Gastroesophageal sphincter (tissue), 4 donors: ENCODE results near the gene SCAMP5. TPM values are rescaled to one million over a fixed set of nuclear protein-coding genes. Genes with fewer than 3 reads are reported as not detected.

Source experiments
- ATAC-seq: fragments of 150-250 bp; one replicate; pipeline ENCODE4 v1.9.1; 2016; ENCODE audit warnings: mild to moderate bottlenecking, moderate library complexity
- H3K27ac ChIP-seq, 4 donors: fragments of 200-600 bp; sonication (generic) in 3 of 4; 1 replicate in 3 of 4; 2 replicates in 1 of 4; pipeline ENCODE4 v1.5.1; 2016 to 2019
- H3K27me3 ChIP-seq: fragments of 200-600 bp; sonication (generic); one replicate; pipeline ENCODE4 v1.5.1; 2019
- H3K36me3 ChIP-seq, 2 donors: fragments of 200-600 bp; sonication (generic); one replicate each; pipeline ENCODE4 v1.5.1; 2019; ENCODE audit warnings: control low read depth in 1 of 2
- H3K4me1 ChIP-seq, 3 donors: fragments of 200-600 bp; sonication (generic); 1 replicate in 2 of 3; 2 replicates in 1 of 3; pipeline ENCODE4 v1.5.1; 2016 to 2019; ENCODE audit warnings: control low read depth in 2 of 3
- H3K4me3 ChIP-seq, 2 donors: fragments of 200-600 bp; sonication (generic); one replicate each; pipeline ENCODE4 v1.5.1; 2019; ENCODE audit warnings: mild to moderate bottlenecking in 1 of 2, moderate library complexity in 1 of 2
- H3K9me3 ChIP-seq, 3 donors: fragments of 200-600 bp; sonication (generic); one replicate each; pipeline ENCODE4 v1.5.1; 2017 to 2019; ENCODE audit warnings: control low read depth in 2 of 3
- EP300 ChIP-seq: sonication (generic); formaldehyde crosslinking; IDR thresholded peaks from one replicate; pipeline ENCODE4 v1.6.1; 2017; ENCODE audit warnings: antibody characterized with exemption, mild to moderate bottlenecking
- POLR2A ChIP-seq, 2 donors: fragments of 450-650 bp; IDR thresholded peaks; one replicate each; pipeline ENCODE4 v1.6.1; 2017; ENCODE audit warnings: antibody characterized with exemption in 2 of 2, mild to moderate bottlenecking in 2 of 2, moderate library complexity in 1 of 2
- POLR2AphosphoS5 ChIP-seq: sonication (generic); formaldehyde crosslinking; IDR thresholded peaks from one replicate; pipeline ENCODE4 v1.6.1; 2017; ENCODE audit warnings: antibody characterized with exemption
- WGBS, 2 donors: methylation state at CpG; one replicate each; pipeline ENCODE4 v1.1.5; 2018; ENCODE audit warnings: low coverage in 1 of 2; 5-methylcytosine and 5-hydroxymethylcytosine counted together
- total RNA-seq, 4 donors: library from RNA; depleted of rRNA; stranded (reverse); fragments of >200 nt; gene quantifications; one replicate each; pipeline ENCODE4 v1.1.0, GENCODE V29; 2016
- TF ChIP-seq, protein P1 (sequence below), 4 experiments: fragments of 200-600 bp in 2 of 4; fragments of 450-650 bp in 2 of 4; sonication (generic) in 1 of 4; IDR thresholded peaks; one replicate each; pipeline ENCODE4 v1.5.1; 2017 to 2019; ENCODE audit warnings: antibody characterized with exemption in 4 of 4, mild to moderate bottlenecking in 2 of 4, moderate library complexity in 2 of 4

The SCAMP5 gene
- total RNA-seq, 4 donors from 2014 or later, result 2.2 to 10.1 (median 5.6) TPM

GRCh38 chr15:74955017-74955416 is 40.3 kb upstream of the SCAMP5 start:
- no peak for TF ChIP-seq EP300
- TF ChIP-seq, protein P1, sequence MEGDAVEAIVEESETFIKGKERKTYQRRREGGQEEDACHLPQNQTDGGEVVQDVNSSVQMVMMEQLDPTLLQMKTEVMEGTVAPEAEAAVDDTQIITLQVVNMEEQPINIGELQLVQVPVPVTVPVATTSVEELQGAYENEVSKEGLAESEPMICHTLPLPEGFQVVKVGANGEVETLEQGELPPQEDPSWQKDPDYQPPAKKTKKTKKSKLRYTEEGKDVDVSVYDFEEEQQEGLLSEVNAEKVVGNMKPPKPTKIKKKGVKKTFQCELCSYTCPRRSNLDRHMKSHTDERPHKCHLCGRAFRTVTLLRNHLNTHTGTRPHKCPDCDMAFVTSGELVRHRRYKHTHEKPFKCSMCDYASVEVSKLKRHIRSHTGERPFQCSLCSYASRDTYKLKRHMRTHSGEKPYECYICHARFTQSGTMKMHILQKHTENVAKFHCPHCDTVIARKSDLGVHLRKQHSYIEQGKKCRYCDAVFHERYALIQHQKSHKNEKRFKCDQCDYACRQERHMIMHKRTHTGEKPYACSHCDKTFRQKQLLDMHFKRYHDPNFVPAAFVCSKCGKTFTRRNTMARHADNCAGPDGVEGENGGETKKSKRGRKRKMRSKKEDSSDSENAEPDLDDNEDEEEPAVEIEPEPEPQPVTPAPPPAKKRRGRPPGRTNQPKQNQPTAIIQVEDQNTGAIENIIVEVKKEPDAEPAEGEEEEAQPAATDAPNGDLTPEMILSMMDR (IDR thresholded peaks at IDR 0.05), result no peak
- no peak for TF ChIP-seq POLR2A (IDR thresholded peaks at IDR 0.05)
- TF ChIP-seq POLR2AphosphoS5, result no peak
- H3K36me3 ChIP-seq, result no peaks in the 10 kb centered on the region
- no peak overlapping the region for H3K27ac ChIP-seq
- peaks cover 0 to 60% (median 25%) of the 10 kb centered on the region in 3 donors for H3K4me1 ChIP-seq
- 100% methylated on average over 2 of the region's 8 CpGs; no CpG with 5 or more reads in 1 of the 2 donors for WGBS, 2 donors
- H3K4me3 ChIP-seq, result peak overlapping the region in 1 of 2 donors; percentile 65
- H3K27me3 ChIP-seq, result peaks cover 59% of the 10 kb centered on the region
- ATAC-seq, result no peak
- no peaks in the 10 kb centered on the region for H3K9me3 ChIP-seq

DNA sequence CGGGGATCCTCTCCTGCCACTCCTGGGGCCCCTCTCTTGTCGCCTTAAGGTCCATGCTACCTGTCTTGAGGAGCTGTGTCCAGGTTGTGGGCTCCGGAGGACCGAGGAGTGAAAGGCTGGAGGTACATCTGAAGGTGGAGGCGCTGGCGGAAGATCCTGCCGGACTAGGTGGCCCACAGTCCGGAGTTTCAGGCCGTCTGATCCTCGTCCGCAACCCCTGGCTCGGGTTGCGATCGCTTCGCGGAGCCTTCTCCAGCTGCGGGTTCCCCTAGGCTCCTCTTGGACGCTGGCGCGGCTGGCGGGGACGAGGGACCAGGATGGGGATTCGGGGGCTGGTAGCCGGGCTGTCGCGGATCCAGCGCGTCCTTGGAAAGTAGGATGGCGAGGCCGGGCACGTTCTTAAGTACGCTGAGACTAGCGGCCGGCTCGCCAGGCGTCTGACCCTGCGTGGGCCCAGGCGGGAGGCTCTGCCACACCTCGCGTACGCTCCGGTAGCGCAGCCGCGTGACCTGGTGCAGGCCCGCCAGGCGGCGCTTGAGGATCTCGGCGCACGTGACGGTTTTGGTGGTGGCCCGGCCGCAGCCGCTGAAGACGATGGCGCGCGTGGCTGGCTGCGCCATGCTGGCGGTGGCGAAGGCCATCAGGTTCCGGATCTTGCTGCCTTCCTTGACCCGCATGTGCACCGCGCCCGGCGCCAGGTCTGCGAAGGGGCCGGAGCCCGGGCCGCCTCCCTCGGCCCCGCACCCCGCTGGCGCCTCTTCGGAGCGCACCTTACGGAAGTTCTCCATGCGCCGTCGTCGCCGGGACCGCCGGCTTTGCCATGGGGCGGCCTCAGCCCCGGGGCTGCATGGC is 39.3 kb upstream of the SCAMP5 start:
- Histone ChIP-seq H3K4me1 (peaks cover 0 to 57% (median 25%) of the 10 kb centered on the region in 3 donors), H3K4me3 (peak overlapping the region; percentile 23 to 65), H3K27ac (peak overlapping the region in 3 of 4 donors; percentile 67 to 78 (median 73)), H3K9me3 (no peaks in the 10 kb centered on the region), H3K36me3 (no peaks in the 10 kb centered on the region), H3K27me3 (peaks cover 68% of the 10 kb centered on the region)
- 20 to 71% methylated on average over 1 to 2 of the region's 88 CpGs for WGBS, 2 donors
- no peak for TF ChIP-seq EP300
- TF ChIP-seq, protein P1 (IDR thresholded peaks at IDR 0.05), result peak in 3 of 4 experiments; percentile 34 to 69 (median 58)
- ATAC-seq, result peak; percentile 65

- ATAC-seq, result peak; percentile 90
- no CpG with 5 or more reads among the region's 83 CpGs for WGBS, 2 donors
- no peaks in the 10 kb centered on the region for H3K36me3 ChIP-seq
- H3K4me1 ChIP-seq, result peaks cover 0 to 57% (median 25%) of the 10 kb centered on the region in 3 donors
- no peaks in the 10 kb centered on the region for H3K9me3 ChIP-seq
- H3K27ac ChIP-seq, result peak within 1 kb of the TSS in 3 of 4 donors; percentile 67 to 78 (median 73)
- TF ChIP-seq POLR2AphosphoS5 (peak; percentile 7), POLR2A (IDR thresholded peaks at IDR 0.05) (peak in 1 of 2 donors; percentile 45), EP300 (no peak)
- peak within 1 kb of the TSS; percentile 23 to 65 for H3K4me3 ChIP-seq
- H3K27me3 ChIP-seq, result peaks cover 71% of the 10 kb centered on the region
Observed at GRCh38 chr15:74956648-74957475, 38.5 kb upstream of the SCAMP5 start, which contains the start of gene RPP25. TSS of gene RPP25 (minus strand) at chr15:74956772. CDS start at chr15:74956583, 189 bp downstream.

- H3K27ac ChIP-seq, result peak overlapping the region in 3 of 4 donors; percentile 67 to 78 (median 73)
- ATAC-seq, result no peak
- H3K9me3 ChIP-seq, result no peaks in the 10 kb centered on the region
- peaks cover 0 to 57% (median 25%) of the 10 kb centered on the region in 3 donors for H3K4me1 ChIP-seq
- 7 to 13% methylated on average over 6 to 7 of the region's 28 CpGs for WGBS, 2 donors
- H3K27me3 ChIP-seq, result peaks cover 66% of the 10 kb centered on the region
- no peak for TF ChIP-seq POLR2A (IDR thresholded peaks at IDR 0.05)
- no peak for TF ChIP-seq POLR2AphosphoS5
- TF ChIP-seq, protein P1 (IDR thresholded peaks at IDR 0.05), result no peak
- no peak for TF ChIP-seq EP300
- H3K4me3 ChIP-seq, result peak overlapping the region; percentile 23 to 65
- no peaks in the 10 kb centered on the region for H3K36me3 ChIP-seq
Observed at GRCh38 chr15:74957476-74958035, 37.8 kb upstream of the SCAMP5 start.
